Breast epithelium (tissue), 3 donors: Measurements from ENCODE around the gene DPYD.

Source experiments
- POLR2A ChIP-seq: fragments of 450-650 bp; IDR thresholded peaks from one replicate; pipeline ENCODE4 v1.6.1; 2016; ENCODE audit warnings: antibody characterized with exemption, mild to moderate bottlenecking, moderate library complexity
- POLR2AphosphoS5 ChIP-seq, 3 donors: sonication (generic); formaldehyde crosslinking; IDR thresholded peaks; one replicate each; pipeline ENCODE4 v1.6.1; 2017; ENCODE audit warnings: antibody characterized with exemption in 3 of 3
- TF ChIP-seq, protein P1 (sequence below), 3 donors: fragments of 450-650 bp; IDR thresholded peaks; one replicate each; pipeline ENCODE4 v1.5.1; 2016 to 2017; ENCODE audit warnings: antibody characterized with exemption in 3 of 3, mild to moderate bottlenecking in 3 of 3, moderate library complexity in 3 of 3

GRCh38 chr1:97101509-97101908 lies 819.3 kb downstream of the DPYD start:
- TF ChIP-seq POLR2AphosphoS5 (IDR thresholded peaks at IDR 0.05) (no peak), POLR2A (no peak)
- TF ChIP-seq, protein P1, sequence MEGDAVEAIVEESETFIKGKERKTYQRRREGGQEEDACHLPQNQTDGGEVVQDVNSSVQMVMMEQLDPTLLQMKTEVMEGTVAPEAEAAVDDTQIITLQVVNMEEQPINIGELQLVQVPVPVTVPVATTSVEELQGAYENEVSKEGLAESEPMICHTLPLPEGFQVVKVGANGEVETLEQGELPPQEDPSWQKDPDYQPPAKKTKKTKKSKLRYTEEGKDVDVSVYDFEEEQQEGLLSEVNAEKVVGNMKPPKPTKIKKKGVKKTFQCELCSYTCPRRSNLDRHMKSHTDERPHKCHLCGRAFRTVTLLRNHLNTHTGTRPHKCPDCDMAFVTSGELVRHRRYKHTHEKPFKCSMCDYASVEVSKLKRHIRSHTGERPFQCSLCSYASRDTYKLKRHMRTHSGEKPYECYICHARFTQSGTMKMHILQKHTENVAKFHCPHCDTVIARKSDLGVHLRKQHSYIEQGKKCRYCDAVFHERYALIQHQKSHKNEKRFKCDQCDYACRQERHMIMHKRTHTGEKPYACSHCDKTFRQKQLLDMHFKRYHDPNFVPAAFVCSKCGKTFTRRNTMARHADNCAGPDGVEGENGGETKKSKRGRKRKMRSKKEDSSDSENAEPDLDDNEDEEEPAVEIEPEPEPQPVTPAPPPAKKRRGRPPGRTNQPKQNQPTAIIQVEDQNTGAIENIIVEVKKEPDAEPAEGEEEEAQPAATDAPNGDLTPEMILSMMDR (IDR thresholded peaks at IDR 0.05) = no peak
